ENCODE results near the gene LRRC71. TPM values are rescaled to one million over a fixed set of nuclear protein-coding genes. Genes with fewer than 3 reads are reported as not detected.
"Not testable (repeated sequence)": the region's sequence is repeated elsewhere in the genome, so short reads cannot be mapped to it uniquely, and the experiment has no call there.

The LRRC71 gene
- total RNA-seq, 1 donor: not detected

- Histone ChIP-seq H3K4me1 (ENCODE audit: insufficient read depth, low read length) (peaks cover 17% of the 10 kb centered on the region), H3K27me3 (ENCODE audit: insufficient read depth, low read length) (peaks cover 72% of the 10 kb centered on the region)
- not testable (repeated sequence) for H3K4me3 ChIP-seq (ENCODE audit: low read length); H3K9me3 ChIP-seq (ENCODE audit: low read depth, low read length)
Measured at GRCh38 chr1:156926695-156927094, 6.3 kb downstream of the LRRC71 start.

GRCh38 chr1:156927215-156928042 is 7.0 kb downstream of the LRRC71 start:
- Histone ChIP-seq H3K27me3 (ENCODE audit: insufficient read depth, low read length) (peaks cover 65% of the 10 kb centered on the region), H3K4me1 (ENCODE audit: insufficient read depth, low read length) (peaks cover 17% of the 10 kb centered on the region), H3K9me3 (ENCODE audit: low read depth, low read length) (no peaks in the 10 kb centered on the region), H3K4me3 (ENCODE audit: low read length) (no peak overlapping the region)

- Histone ChIP-seq H3K9me3 (ENCODE audit: low read depth, low read length) (no peaks in the 10 kb centered on the region), H3K4me3 (ENCODE audit: low read length) (no peak overlapping the region), H3K4me1 (ENCODE audit: insufficient read depth, low read length) (peaks cover 17% of the 10 kb centered on the region), H3K27me3 (ENCODE audit: insufficient read depth, low read length) (peaks cover 58% of the 10 kb centered on the region)
Measured at GRCh38 chr1:156928043-156928602, 7.7 kb downstream of the LRRC71 start.

- peaks cover 44% of the 10 kb centered on the region for H3K27me3 ChIP-seq (ENCODE audit: insufficient read depth, low read length)
- no peaks in the 10 kb centered on the region for H3K9me3 ChIP-seq (ENCODE audit: low read depth, low read length)
- H3K4me1 ChIP-seq (ENCODE audit: insufficient read depth, low read length): peaks cover 17% of the 10 kb centered on the region
- no peak overlapping the region for H3K4me3 ChIP-seq (ENCODE audit: low read length)
Measured at GRCh38 chr1:156929596-156930238, 9.3 kb downstream of the LRRC71 start.

- peaks cover 17% of the 10 kb centered on the region for H3K4me1 ChIP-seq (ENCODE audit: insufficient read depth, low read length)
- H3K9me3 ChIP-seq (ENCODE audit: low read depth, low read length): no peaks in the 10 kb centered on the region
- H3K27me3 ChIP-seq (ENCODE audit: insufficient read depth, low read length): peaks cover 36% of the 10 kb centered on the region
- H3K4me3 ChIP-seq (ENCODE audit: low read length): no peak overlapping the region
Measured at GRCh38 chr1:156930483-156930882, 10.1 kb downstream of the LRRC71 start.

GRCh38 chr1:156931211-156931952 is 10.9 kb downstream of the LRRC71 start:
- Histone ChIP-seq H3K9me3 (ENCODE audit: low read depth, low read length) (no peaks in the 10 kb centered on the region), H3K27me3 (ENCODE audit: insufficient read depth, low read length) (peaks cover 27% of the 10 kb centered on the region), H3K4me1 (ENCODE audit: insufficient read depth, low read length) (peaks cover 17% of the 10 kb centered on the region), H3K4me3 (ENCODE audit: low read length) (no peak overlapping the region)

GRCh38 chr1:156931974-156932710 is 11.7 kb downstream of the LRRC71 start:
- peaks cover 16% of the 10 kb centered on the region for H3K4me1 ChIP-seq (ENCODE audit: insufficient read depth, low read length)
- H3K27me3 ChIP-seq (ENCODE audit: insufficient read depth, low read length): peaks cover 21% of the 10 kb centered on the region
- no peak overlapping the region for H3K4me3 ChIP-seq (ENCODE audit: low read length)
- no peaks in the 10 kb centered on the region for H3K9me3 ChIP-seq (ENCODE audit: low read depth, low read length)

- Histone ChIP-seq H3K27me3 (ENCODE audit: insufficient read depth, low read length) (peaks cover 11% of the 10 kb centered on the region), H3K9me3 (ENCODE audit: low read depth, low read length) (no peaks in the 10 kb centered on the region), H3K4me3 (ENCODE audit: low read length) (no peak overlapping the region), H3K4me1 (ENCODE audit: insufficient read depth, low read length) (peaks cover 6% of the 10 kb centered on the region)
Measured at GRCh38 chr1:156933136-156933535, 12.7 kb downstream of the LRRC71 start.

- H3K9me3 ChIP-seq (ENCODE audit: low read depth, low read length): no peaks in the 10 kb centered on the region
- H3K27me3 ChIP-seq (ENCODE audit: insufficient read depth, low read length): no peaks in the 10 kb centered on the region
- no peak overlapping the region for H3K4me3 ChIP-seq (ENCODE audit: low read length)
- peaks cover 6% of the 10 kb centered on the region for H3K4me1 ChIP-seq (ENCODE audit: insufficient read depth, low read length)
Measured at GRCh38 chr1:156935505-156936128, 15.2 kb downstream of the LRRC71 start.

- no peaks in the 10 kb centered on the region for H3K27me3 ChIP-seq (ENCODE audit: insufficient read depth, low read length)
- no peaks in the 10 kb centered on the region for H3K9me3 ChIP-seq (ENCODE audit: low read depth, low read length)
- H3K4me3 ChIP-seq (ENCODE audit: low read length): no peak overlapping the region
- H3K4me1 ChIP-seq (ENCODE audit: insufficient read depth, low read length): peaks cover 1% of the 10 kb centered on the region
Measured at GRCh38 chr1:156936191-156936590, 15.8 kb downstream of the LRRC71 start.

- Histone ChIP-seq H3K4me3 (ENCODE audit: low read length) (no peak overlapping the region), H3K27me3 (ENCODE audit: insufficient read depth, low read length) (no peaks in the 10 kb centered on the region), H3K4me1 (ENCODE audit: insufficient read depth, low read length) (no peaks in the 10 kb centered on the region), H3K9me3 (ENCODE audit: low read depth, low read length) (no peaks in the 10 kb centered on the region)
Measured at GRCh38 chr1:156936721-156937220, 16.3 kb downstream of the LRRC71 start.

- H3K9me3 ChIP-seq (ENCODE audit: low read depth, low read length): no peaks in the 10 kb centered on the region
- no peak overlapping the region for H3K4me3 ChIP-seq (ENCODE audit: low read length)
- no peaks in the 10 kb centered on the region for H3K4me1 ChIP-seq (ENCODE audit: insufficient read depth, low read length)
- no peaks in the 10 kb centered on the region for H3K27me3 ChIP-seq (ENCODE audit: insufficient read depth, low read length)
Measured at GRCh38 chr1:156937883-156938282, 17.5 kb downstream of the LRRC71 start.

GRCh38 chr1:156938813-156939212 is 18.4 kb downstream of the LRRC71 start:
- Histone ChIP-seq H3K4me3 (ENCODE audit: low read length) (no peak overlapping the region), H3K4me1 (ENCODE audit: insufficient read depth, low read length) (no peaks in the 10 kb centered on the region), H3K9me3 (ENCODE audit: low read depth, low read length) (no peaks in the 10 kb centered on the region), H3K27me3 (ENCODE audit: insufficient read depth, low read length) (no peaks in the 10 kb centered on the region)

- H3K4me1 ChIP-seq (ENCODE audit: insufficient read depth, low read length): no peaks in the 10 kb centered on the region
- no peak overlapping the region for H3K4me3 ChIP-seq (ENCODE audit: low read length)
- H3K9me3 ChIP-seq (ENCODE audit: low read depth, low read length): no peaks in the 10 kb centered on the region
Measured at GRCh38 chr1:156939786-156940334, 19.4 kb downstream of the LRRC71 start.

More at GRCh38 chr1:156939786-156940334, 19.4 kb downstream of the LRRC71 start:
- no peaks in the 10 kb centered on the region for H3K27me3 ChIP-seq (ENCODE audit: insufficient read depth, low read length)
